ENCODE data around the gene TUBB2B.

TUBB2B gene

DNA sequence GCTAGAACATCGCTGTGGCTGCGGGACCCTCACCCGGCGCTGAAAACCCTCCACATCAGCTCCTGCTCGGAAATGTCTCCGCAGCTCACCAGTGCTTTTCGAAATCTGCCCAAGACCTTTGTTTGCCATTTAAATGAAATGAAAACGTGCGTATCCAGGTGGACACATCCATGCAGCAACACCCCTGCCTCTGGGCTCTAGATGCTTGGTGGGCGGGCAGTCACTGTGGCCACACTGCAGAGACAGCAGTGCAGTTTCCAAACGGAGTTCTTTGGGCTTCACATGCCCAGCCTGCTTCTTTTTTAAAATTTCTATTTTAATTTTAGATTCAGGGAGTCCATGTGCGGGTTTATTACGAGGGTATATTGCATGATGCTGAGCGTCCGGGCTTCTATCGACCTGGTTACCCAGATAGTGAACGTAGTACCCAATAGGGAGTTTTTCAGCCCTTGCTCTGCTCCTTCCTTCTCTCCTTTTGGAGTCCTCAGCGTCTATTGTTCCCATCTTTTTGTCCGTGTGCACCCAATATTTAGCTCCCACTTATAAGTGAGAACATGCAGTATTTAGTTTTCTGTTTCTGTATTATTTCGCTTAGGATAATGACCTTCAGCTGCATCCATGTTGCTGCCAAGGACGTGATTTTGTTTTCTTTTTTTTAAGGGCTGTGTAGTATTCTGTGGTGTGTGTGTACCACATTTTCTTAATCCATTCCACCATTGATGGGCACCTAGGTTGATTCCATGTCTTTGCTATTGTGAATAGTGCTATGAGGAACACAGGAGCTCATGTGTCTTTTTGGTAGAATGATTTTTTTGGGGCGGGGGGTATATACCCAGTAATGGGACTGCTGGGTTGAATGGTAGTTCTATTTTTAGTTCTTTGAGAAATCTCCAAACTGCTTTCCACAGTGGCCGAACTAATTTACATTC is 4.8 kb upstream of the TUBB2B start:
- no peak for DNase-seq (ENCODE audit: low spot score)

- DNase-seq (ENCODE audit: low spot score) = peak; percentile 85
Observed at GRCh38 chr6:3231247-3232016, 4.0 kb upstream of the TUBB2B start.

GRCh38 chr6:3230900-3231246 is 3.4 kb upstream of the TUBB2B start:
- peak; percentile 54 for DNase-seq (ENCODE audit: low spot score)

GRCh38 chr6:3230256-3230882 is 2.9 kb upstream of the TUBB2B start:
- no peak for DNase-seq (ENCODE audit: low spot score)

DNA sequence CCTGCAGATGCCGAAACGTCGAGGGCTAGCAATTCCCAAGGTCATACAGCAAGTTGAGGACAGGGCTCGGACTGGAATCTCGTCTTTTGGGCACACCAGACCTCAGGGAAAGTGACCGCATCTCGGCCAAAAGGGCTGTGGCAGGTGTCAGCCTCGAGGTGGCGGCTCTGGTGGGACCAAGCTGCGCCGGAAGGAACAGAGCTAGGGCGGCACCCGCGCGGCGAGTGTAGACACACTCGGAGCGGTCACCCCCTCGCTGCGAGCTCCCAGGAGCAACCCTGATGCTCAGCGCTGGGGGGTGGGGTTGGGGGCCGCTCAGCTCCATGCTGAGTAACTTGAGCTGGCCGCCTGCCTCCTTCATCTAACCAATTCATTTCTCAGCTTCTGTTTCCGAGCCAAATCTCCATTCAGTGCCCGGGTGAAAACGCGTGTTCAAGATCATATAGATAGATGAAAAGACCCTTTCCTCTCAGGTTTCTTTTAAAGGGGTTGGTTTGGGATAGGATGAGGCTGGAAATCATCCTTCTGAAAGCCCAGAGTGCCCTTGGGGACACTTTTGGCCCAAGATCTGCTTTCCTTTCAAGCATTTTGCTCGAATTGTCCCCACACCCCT is 2.2 kb upstream of the TUBB2B start:
- no peak for DNase-seq (ENCODE audit: low spot score)

DNA sequence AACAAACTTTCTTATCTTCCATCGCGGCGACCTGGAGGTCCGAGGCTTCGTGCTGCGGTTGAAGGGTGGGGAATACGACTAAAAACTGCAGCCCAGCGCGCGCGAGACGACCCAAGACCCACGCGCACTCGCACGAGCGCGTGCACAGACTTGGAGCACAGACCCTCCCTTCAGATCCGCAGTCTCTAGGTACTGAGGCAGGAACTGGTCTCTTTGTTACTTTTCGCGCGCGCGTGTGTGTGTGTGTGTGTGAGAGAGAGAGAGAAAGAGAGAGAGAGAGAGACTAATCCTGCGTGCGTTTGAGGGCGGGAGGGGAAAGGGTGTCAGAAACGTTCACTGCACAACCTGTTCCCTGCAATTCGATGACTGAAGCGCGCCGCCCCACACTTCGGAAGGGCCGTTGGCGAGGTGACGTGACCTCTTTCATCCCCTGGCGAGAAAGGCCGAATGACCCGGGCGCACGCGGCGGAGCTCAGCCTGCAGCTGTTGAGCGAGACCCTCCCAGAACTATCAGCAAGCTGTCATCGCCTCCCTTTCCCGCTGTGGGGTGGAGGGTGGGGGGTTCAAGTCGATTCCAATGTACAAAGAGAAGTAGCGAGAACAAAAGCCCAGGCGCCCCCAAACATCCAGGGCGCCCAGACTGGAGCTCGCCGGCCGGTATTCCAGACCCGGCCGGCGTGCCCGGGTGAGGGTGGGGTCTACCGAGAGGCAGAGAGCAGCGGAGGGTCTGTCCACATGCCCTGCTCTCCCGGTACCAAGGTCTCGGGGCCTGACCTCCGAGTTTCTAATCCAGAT is 1.5 kb upstream of the TUBB2B start:
- DNase-seq (ENCODE audit: low spot score) = no peak

DNA sequence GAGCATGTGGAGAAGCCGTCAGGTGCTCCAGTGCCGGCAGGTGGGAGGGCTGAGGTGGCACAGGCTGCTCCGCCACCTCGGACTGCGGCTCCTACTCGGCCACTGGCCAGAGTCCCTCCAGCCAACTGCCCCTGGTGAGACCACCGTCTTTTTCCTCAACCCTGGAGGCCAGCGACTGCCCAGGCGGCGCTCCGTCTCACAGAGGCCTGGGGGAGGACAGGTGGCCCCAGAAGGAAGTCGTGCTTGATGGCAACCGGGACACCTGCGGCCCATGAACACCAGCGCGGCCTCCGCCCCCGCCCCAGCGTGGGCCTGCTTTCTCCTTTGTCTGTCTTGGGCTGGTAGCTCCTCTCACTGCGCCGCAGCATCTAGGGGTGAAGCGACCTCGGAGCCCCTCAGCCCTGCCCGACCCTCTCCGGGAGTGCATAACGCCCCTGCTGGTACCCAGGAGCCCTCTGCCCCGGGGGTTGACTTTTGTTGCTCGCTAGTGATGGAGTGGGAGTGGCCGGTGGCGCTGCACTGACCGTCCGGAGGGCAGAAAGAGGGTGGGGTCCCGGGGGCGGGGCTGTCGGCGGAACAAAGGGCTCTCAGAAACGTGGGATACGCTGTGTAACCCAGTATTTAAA is 706 bp upstream of the TUBB2B start:
- no peak for DNase-seq (ENCODE audit: low spot score)

DNA sequence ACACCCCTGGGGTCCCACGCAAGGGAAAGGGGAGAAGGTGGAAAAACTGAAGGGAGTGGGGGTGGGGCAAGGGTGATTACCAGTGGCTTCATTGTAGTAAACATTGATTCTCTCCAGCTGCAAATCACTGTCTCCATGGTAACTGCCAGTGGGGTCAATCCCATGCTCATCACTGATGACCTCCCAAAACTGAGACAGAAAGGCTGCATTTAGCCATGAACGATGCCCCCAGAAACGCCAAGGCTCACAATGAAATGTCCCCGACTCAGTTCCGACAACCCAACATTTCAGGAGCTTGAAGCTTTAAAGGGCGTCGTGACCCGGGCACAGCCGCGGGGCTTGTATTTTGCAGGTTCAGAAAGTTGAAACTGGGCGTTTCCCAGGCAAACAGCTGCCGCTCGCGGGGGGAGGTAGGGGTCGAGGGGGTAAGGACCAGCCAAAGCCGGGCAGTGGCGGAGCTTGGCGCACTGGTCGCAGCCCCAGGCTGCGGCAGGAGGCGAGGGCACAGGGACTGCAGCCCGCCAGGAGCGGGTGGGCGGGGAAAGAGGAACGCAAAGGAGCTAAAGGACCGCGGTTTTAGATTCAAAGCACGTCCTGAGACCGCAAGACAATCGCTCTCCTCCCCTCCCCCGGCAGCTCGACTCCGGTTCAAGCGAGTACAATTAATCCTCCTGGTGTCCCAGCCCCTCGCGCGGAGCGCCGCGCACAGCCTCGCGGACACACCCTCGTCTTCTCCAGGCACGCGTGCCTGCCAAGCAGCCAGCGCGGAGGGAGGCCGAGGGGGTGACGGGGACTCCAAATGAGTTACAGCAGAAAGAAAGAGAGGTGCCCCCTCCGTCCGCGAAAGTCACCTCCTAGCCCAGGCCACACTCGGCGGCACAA is 731 bp downstream of the TUBB2B start:
- DNase-seq (ENCODE audit: low spot score) = no peak

GRCh38 chr6:3226042-3226441 is 1.4 kb downstream of the TUBB2B start:
- no peak for DNase-seq (ENCODE audit: low spot score)

DNA sequence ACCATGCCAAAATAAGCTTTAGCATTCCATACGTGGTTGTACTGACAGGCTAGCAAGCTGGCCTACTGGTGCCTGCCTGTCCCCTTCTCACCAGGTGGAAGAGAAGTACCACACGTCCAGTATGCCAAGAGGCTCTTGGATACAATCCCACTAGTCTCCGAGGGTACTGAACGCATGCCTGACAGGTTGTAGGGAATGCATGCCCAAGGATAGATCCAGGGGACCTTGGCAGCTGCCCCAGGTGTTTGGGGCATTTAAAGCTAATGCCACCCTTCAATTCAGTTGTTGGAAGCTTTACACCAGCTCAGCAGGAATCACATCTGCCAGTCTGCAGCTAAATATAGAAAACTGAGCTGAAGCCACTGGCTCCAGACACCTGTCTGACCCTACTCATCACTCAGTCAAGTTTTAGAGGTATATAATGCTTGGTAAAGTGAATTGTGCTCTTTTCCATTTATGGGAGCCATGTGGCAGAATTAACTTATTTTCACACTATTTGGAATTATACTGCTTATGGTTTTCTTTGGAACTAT is 4.9 kb downstream of the TUBB2B start:
- DNase-seq (ENCODE audit: low spot score) = no peak

DNA sequence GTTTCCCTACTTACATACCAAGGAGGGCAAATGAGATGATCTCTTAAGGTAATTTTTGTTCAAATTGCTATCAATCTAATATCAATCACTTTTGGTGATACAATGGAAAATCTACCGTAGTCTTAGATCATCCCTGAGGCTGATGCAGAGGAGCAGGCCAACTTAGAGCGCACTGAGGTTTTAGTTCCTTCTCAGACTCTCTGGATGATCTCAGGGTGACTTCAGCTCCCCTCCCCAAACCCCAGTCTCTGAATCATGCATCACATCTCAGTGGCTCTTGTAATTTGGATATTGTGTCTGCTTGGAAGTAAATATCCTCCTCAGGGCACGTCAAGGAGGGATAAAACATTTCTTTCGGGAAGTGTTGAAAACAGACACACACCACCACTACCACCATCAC is 5.9 kb downstream of the TUBB2B start:
- no peak for DNase-seq (ENCODE audit: low spot score)

DNA sequence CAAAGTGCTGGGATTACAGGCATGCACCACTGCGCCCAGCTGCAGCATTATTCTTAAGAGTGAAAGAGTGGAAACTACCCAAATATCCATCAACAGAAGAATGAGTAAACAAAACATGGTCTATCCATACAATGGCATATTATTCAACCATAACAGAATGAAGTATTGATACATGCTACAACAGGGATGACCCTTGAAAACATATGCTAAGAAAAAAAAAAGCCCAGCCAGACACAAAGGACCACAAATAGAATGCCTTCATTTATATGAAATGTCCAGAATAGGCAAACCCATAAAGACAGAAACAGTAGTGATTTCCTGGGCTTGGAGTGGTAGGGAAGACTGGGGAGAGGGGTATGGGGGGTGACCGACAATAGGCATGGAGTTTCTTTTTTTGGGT is 7.1 kb downstream of the TUBB2B start:
- DNase-seq (ENCODE audit: low spot score) = no peak

GRCh38 chr6:3218266-3218665 is 9.2 kb downstream of the TUBB2B start:
- no peak for DNase-seq (ENCODE audit: low spot score)

GRCh38 chr6:3217286-3217685 is 10.2 kb downstream of the TUBB2B start:
- DNase-seq (ENCODE audit: low spot score) = no peak

DNA sequence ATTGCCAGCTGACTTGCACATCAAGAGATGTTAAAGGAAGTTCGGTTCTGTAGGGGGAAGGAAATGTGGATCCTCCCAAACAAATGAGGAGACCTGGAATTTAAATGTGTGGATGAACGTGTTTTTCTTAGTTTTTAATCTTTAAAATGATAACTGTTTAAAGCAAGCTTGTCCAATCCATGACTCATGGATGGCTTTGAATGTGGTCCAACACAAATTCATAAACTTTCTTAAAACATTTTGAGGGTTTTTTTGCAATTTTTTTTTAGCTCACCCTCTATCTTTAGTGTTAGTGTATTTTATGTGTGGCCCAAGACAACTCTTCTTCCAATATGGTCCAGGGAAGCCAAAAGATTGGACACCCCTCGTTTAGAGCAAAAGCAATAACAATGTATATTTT is 12.6 kb downstream of the TUBB2B start:
- no peak for DNase-seq (ENCODE audit: low spot score)

DNA sequence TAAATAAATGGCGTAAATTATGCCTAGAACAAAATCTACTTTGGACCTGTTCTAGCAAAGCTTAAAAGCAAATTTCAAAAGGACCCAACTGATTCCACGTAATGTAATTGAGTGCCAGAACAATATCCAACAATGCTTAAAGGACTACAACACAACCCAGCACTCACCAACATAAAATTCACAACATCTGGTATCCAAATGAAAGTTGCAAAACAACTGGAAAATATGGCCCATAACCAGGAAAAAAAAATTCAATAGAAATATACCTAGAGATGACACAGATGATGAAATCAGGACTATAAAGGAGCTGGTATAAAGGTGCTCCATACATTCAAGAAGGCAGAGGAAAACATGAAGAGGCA is 14.1 kb downstream of the TUBB2B start:
- DNase-seq (ENCODE audit: low spot score) = no peak

GRCh38 chr6:3212261-3212660 is 15.2 kb downstream of the TUBB2B start:
- no peak for DNase-seq (ENCODE audit: low spot score)

DNA sequence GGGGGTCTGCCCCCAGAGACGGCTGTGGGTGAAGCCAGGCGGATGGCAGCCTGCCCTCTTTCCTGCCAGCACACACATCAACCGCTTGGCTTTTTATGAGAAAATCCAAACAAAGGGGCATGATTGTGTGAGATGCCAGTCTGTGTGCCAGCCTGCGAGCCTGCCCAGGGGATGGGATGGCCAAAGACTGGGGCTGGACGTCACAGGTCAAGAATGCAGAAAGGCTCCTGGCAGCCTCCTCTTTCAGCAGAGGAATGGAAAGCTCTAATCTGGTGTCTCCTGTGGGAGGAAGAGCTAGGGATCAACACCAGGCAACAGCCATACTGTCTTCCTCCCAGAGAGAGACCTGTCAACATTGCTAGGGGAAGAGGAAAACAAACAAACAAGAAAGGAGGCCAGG is 15.8 kb downstream of the TUBB2B start:
- peak; percentile 46 for DNase-seq (ENCODE audit: low spot score)

GRCh38 chr6:3210024-3210610 is 17.3 kb downstream of the TUBB2B start:
- no peak for DNase-seq (ENCODE audit: low spot score)
